NB4 (cell line): Measurements from ENCODE around the gene HSPA6.
"Not testable (repeated sequence)": the region's sequence is repeated elsewhere in the genome, so short reads cannot be mapped to it uniquely, and the experiment has no call there.

Source experiments
- DNase-seq: peaks from one replicate; pipeline ENCODE4 v3.0.0; 2010; ENCODE audit warnings: low read depth
- H3K4me3 ChIP-seq: one replicate; pipeline ENCODE4 v1.5.1; 2011; ENCODE audit warnings: mild to moderate bottlenecking, low read depth, low read length, moderate library complexity
- MAX ChIP-seq: IDR thresholded peaks from 2 replicates; pipeline ENCODE4 v1.6.1; 2011; ENCODE audit warnings: low read depth, low read length
- MYC ChIP-seq: IDR thresholded peaks from 2 replicates; pipeline ENCODE4 v1.6.1; 2011; ENCODE audit warnings: low read depth, low read length
- POLR2A ChIP-seq: IDR thresholded peaks from 2 replicates; pipeline ENCODE4 v1.6.1; 2011; ENCODE audit warnings: mild to moderate bottlenecking; ENCODE audit not compliant: insufficient read length; ENCODE audit errors: extremely low read depth
- TF ChIP-seq, protein P1 (sequence below): IDR thresholded peaks from one replicate; pipeline ENCODE4 v1.5.1; 2012; ENCODE audit warnings: low read depth, low read length

The HSPA6 gene

DNA sequence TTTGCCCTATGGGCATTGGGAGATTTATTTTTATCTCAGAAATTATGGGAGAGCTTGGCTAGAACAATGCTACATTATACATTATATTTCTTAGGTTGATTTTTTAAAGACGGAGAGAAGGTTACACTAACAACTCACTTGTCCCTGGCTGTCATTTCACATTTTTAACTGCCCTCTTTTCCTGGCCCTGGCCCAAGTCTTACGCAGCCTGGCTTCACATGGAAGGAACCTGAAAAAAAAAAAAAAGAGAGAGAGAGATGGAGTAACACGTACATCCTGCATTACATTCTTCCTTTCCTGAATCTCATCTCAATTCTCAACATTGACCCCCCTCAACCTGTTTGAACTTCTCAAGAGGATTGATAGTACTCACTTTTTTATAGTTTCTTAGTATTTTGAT lies 4.2 kb downstream of the HSPA6 start:
- H3K4me3 ChIP-seq, DNase-seq: not testable (repeated sequence)

DNA sequence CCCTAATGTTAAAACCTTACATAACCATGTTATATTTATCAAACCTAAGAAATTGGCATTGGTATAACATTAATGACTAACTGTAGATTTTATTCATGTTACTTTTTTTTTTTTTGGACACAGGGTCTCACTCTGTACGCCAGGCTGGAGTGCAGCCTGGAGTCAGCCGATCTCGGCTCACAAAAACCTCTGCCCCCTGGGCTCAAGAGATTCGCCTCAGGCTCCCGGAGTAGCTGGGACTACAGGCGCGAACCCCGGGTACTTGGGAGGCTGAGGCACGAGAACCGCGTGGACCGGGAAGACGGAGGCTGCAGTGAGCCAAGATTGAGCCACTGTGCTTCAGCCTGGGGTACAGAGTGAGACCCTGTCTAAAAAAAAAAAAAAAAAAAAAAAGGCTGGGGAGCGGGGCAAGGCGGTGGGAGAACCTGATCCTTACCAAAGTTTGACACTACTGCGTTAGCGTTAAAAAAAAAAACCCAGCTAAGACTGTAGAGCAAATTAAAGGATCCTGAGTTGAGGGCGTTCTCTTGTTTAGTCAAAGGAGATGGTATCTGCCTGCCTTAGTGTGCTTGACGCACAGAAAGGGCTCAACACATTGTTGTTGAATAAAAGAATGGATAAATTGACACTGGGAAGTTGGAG lies 5.2 kb downstream of the HSPA6 start:
- peak; percentile 58 for DNase-seq
- peak overlapping the region; percentile 73 for H3K4me3 ChIP-seq

- TF ChIP-seq MAX, result peak; percentile 63; the same call in 1 of the 2 replicates
- peak; percentile 47 for TF ChIP-seq MYC
- H3K4me3 ChIP-seq, result peak overlapping the region; percentile 73
- DNase-seq, result peak; percentile 76
Measured at GRCh38 chr1:161530158-161530557, 5.8 kb downstream of the HSPA6 start.

DNA sequence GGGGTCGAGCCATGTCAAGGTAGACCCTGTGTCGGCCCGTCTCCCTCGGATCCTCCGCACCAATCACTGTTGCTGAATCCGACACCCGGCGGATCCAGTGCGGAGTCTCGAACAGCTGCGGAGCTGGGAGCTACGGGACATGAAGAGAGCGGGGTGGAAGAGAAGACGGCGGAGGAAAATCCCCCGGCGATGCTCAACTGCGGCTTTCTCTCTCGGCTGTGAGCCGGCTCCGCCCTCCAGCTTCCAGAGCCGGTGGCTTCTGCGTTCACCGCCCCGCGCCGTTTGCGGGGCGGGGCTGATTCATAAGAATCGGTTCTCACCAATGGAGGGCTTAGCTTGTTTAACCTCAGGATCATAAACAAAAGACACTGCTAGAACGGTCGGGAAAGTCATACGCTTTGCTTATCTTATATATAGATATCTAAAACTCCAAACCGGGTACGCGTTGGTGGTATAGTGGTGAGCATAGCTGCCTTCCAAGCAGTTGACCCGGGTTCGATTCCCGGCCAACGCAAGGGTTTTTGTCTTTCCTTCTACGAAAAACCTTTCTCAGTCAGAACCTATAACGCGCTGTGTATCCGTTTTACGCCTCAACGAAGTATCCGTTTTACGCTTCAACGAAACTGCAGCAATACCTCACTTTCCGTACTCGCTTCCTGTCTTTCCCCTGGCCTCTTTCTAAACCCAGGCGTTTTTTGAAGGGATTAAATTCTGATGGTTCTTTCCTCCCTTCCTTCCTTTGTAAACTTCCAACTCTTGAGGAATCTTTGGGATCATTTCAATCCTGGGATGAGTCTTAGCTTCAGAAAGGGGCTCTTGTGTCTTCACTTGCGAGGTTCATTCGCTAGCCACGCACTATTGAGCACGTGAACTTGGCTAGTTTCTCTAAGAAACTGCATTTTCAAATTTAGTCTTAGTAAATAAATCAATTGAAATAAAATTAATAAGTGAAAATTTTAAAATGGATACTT lies 6.6 kb downstream of the HSPA6 start:
- DNase-seq, result peak; percentile 93
- H3K4me3 ChIP-seq, result peak overlapping the region; percentile 73
- TF ChIP-seq POLR2A, result peak; percentile 40

GRCh38 chr1:161531986-161532643 lies 7.8 kb downstream of the HSPA6 start:
- no peak for DNase-seq
- TF ChIP-seq, protein P1, sequence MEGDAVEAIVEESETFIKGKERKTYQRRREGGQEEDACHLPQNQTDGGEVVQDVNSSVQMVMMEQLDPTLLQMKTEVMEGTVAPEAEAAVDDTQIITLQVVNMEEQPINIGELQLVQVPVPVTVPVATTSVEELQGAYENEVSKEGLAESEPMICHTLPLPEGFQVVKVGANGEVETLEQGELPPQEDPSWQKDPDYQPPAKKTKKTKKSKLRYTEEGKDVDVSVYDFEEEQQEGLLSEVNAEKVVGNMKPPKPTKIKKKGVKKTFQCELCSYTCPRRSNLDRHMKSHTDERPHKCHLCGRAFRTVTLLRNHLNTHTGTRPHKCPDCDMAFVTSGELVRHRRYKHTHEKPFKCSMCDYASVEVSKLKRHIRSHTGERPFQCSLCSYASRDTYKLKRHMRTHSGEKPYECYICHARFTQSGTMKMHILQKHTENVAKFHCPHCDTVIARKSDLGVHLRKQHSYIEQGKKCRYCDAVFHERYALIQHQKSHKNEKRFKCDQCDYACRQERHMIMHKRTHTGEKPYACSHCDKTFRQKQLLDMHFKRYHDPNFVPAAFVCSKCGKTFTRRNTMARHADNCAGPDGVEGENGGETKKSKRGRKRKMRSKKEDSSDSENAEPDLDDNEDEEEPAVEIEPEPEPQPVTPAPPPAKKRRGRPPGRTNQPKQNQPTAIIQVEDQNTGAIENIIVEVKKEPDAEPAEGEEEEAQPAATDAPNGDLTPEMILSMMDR, result no peak
- no peak for TF ChIP-seq MAX
- no peak overlapping the region for H3K4me3 ChIP-seq

DNA sequence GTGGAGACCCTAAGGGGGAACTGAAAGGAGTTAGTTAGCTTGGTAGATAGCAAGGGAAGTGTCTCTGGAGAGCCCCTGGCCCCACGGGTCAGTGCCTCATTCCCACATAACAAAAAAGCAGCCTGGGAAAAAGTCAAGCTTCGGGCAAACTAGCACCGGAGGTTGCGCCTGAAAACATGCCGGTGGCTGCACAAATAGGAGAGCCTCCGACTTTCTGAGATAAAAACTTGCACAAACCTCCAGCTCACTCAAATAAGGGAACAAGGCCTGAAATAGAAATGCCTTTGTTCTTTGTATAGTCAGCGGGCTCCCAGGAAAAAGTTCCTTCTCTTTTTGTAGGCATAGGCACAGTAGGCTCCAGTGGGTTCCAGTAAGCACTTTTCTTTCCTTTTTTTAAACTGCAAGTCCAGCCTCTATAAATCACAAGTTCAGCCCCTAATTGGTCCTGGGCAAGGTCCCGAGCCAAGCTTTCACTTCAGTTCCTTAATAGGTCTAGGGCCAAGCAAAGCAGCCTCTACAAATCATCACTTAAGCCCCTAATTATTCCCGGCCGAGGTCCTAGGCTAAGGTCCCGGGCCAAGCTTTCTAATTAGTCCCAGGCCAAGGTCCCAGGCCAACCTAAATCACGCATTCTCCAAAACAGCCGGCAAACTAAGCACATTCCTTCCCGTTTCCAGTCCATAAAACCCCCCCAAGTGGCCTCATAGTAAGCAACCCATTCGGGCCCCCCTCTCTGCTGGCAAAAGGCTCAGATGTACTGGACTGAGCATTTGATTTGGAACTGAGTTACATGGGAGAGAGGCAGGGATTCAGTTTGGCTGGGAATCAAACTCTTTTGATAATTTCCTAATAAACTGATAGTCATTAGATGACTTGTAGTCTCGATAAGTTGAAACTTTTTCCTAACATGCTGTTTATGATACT lies 8.6 kb downstream of the HSPA6 start:
- DNase-seq, result peak; percentile 14
- not testable (repeated sequence) for H3K4me3 ChIP-seq

DNA sequence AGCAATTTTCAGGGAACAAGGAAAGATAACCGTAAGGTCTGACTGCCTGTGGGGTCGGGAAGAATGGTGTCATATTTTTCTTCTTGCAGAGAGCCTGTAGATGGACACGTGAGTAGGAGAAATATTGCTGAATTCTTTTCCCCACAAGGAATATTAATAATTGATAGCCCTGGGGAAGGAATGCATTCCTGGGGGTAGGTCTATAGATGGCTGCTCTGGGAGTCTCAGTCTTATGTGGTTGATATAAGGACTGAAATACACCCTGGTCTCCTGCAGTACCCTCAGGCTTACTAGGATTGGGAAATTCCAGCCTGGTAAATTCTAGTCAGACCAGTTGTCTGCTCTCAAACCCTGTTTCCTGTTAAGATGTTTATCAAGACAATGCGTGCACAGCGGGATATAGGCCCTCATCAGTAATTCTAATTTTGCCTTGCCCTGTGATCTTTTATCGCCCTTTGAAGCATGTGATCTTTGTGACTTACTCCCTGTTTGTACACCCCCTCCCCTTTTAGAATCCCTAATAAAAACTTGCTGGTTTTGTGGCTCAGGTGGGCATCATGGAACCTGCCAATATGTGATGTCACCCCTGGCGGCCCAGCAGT lies 12.8 kb downstream of the HSPA6 start:
- not testable (repeated sequence) for H3K4me3 ChIP-seq, DNase-seq

- DNase-seq, result not testable (repeated sequence)
- peak overlapping the region; percentile 81 for H3K4me3 ChIP-seq
Measured at GRCh38 chr1:161538925-161539479, 14.7 kb downstream of the HSPA6 start.

DNA sequence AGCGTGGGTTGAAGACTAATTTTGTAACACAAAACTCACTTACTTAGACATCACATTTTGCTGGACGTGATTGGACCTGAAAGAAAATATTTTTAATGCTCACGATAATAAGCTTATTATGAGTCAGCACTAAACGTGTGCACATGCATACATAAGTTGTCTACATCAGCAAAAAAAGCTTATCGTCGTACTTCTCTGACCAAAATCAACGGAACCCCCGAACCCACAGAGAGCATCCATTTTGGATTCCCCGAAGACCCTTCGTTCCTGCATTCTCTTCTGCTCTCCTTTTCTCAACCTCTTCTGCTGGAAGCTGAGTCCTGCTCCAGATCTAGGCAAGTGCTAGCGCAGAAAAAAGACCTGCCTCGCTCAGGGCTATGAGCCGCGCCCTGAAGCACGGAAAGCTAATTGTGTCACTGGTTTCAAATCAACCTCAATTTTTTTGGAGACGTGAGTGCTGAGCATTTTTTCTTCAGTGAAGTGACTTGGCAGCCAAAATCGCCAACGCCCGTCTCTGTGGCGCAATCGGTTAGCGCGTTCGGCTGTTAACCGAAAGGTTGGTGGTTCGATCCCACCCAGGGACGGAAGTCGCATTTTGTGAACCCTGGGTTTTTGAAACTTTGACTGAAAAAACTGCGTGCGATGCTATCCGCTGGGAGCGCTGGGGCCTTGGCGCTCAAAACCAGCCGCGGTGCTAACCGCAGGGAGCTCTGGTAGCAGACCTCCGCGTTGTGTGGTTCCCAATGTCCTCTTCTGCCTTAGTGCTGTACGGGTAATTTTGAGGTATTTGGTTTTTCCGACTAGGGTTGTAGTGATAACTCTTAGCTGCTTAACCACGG lies 15.6 kb downstream of the HSPA6 start:
- DNase-seq, result peak; percentile 93
- TF ChIP-seq MAX, result peak; percentile 63
- TF ChIP-seq, protein P1, result peak; percentile 5
- peak overlapping the region; percentile 81 for H3K4me3 ChIP-seq

- peak overlapping the region; percentile 81 for H3K4me3 ChIP-seq
- peak; percentile 62 for DNase-seq
Measured at GRCh38 chr1:161540570-161540960, 16.2 kb downstream of the HSPA6 start.

GRCh38 chr1:161542091-161542559 lies 17.8 kb downstream of the HSPA6 start:
- not testable (repeated sequence) for DNase-seq, H3K4me3 ChIP-seq

DNA sequence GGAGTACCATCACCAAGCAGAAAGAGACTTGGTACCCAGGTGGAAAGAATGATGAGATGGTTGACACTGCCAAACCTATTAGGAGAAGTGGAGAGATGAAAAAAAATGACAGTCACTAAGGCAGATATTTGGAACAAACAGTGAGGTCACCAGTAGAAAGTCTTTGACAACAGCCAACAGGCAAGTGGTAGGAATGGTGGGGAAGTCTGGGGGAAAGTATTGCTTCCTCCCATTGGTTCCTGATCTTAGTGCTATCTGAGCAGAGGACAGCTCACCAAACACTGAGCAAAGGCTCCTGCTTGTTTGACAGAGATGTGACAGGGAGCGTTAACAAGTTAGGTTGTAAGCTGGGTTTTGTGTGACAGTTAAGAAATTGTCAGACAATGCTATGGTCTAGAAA lies 18.8 kb downstream of the HSPA6 start:
- DNase-seq, H3K4me3 ChIP-seq: not testable (repeated sequence)
